Endothelial cell of umbilical vein (primary cell): ENCODE measurements around the gene ANO7. TPM values are rescaled to one million over a fixed set of nuclear protein-coding genes. Genes with fewer than 3 reads are reported as not detected.

Experiments
- BruUV-seq: library from RNA; stranded (reverse); fragments of 400-500 nt; replicated peaks from 2 replicates; lab custom pipeline; 2021; lab: Mats Ljungman, UMichigan
- CTCF ChIA-PET: fragments of 300-600, 350-600 bp; sonication (Branson Sonifier 250); formaldehyde crosslinking; loops from one replicate; lab custom pipeline; 2021; ENCODE audit warnings: antibody characterized with exemption, inconsistent platforms; lab: Charles Lee
- POLR2A ChIA-PET: fragments of 300-600, 350-600 bp; sonication (Branson Sonifier 250); formaldehyde crosslinking; loops from one replicate; lab custom pipeline; 2021; ENCODE audit warnings: antibody characterized with exemption, inconsistent platforms; lab: Charles Lee
- DNase-seq: peaks from one replicate; pipeline ENCODE4 v3.0.0-alpha.2; 2011; ENCODE audit warnings: low read depth, low spot score
- FAIRE-seq: peaks from 2 replicates; lab custom pipeline; 2011; peaks lifted over from hg19 to GRCh38; lab: Jason Lieb, UNC
- H2AFZ ChIP-seq: 2 replicates; pipeline ENCODE4 v1.6.0; 2012; ENCODE audit warnings: low read depth, low read length, control low read depth, inconsistent platforms
- H3K27ac ChIP-seq: 2 replicates; pipeline ENCODE4 v1.5.1; 2011; ENCODE audit warnings: low read depth, mild to moderate bottlenecking, control low read depth, low read length, moderate library complexity; ENCODE audit not compliant: insufficient read depth
- H3K27me3 ChIP-seq, 2 experiments: 2 replicates each; pipeline versions ENCODE4 v1.6.0 to v1.6.1; 2011; ENCODE audit warnings: low read length in 2 of 2, mixed read lengths in 1 of 2; ENCODE audit not compliant: control insufficient read depth in 2 of 2, insufficient read depth in 2 of 2
- H3K36me3 ChIP-seq, 2 experiments: 2 replicates in 1 of 2; 3 replicates in 1 of 2; pipeline ENCODE4 v1.5.1; 2011; ENCODE audit warnings: low read length in 2 of 2, mild to moderate bottlenecking in 1 of 2, moderate library complexity in 1 of 2; ENCODE audit not compliant: control insufficient read depth in 2 of 2, insufficient read depth in 2 of 2; ENCODE audit errors: extremely low read depth in 1 of 2
- H3K4me1 ChIP-seq: 3 replicates; pipeline ENCODE4 v1.5.1; 2011; ENCODE audit warnings: mild to moderate bottlenecking, low read length; ENCODE audit not compliant: control insufficient read depth, insufficient read depth; ENCODE audit errors: extremely low read depth
- H3K4me2 ChIP-seq: 2 replicates; pipeline ENCODE4 v1.6.1; 2011; ENCODE audit warnings: low read length, control low read depth, mixed read lengths; ENCODE audit not compliant: insufficient read depth
- H3K4me3 ChIP-seq, 3 experiments: fragments of 200-600 bp in 1 of 3; sonication (generic), shearing (Covaris generic) in 1 of 3; replicated peaks in 1 of 3; 2 replicates each; pipeline ENCODE4 v1.5.1; 2011 to 2016; ENCODE audit warnings: control low read depth in 3 of 3, low read length in 3 of 3, mild to moderate bottlenecking in 2 of 3, inconsistent platforms in 1 of 3, low read depth in 1 of 3, moderate library complexity in 1 of 3; ENCODE audit not compliant: insufficient read depth in 1 of 3
- H3K79me2 ChIP-seq: 2 replicates; pipeline ENCODE4 v1.6.0; 2012; ENCODE audit warnings: low read length, inconsistent platforms; ENCODE audit not compliant: control insufficient read depth, insufficient read depth
- H3K9ac ChIP-seq: replicated peaks from 2 replicates; pipeline ENCODE3; 2011; ENCODE audit warnings: low read length, control low read depth; ENCODE audit not compliant: insufficient read depth; ENCODE audit errors: extremely low read depth
- H3K9me1 ChIP-seq: replicated peaks from 3 replicates; pipeline ENCODE4 v1.6.0; 2011; ENCODE audit warnings: mild to moderate bottlenecking, low read length; ENCODE audit not compliant: control insufficient read depth, insufficient read depth; ENCODE audit errors: extremely low read depth
- H3K9me3 ChIP-seq: replicated peaks from 2 replicates; pipeline ENCODE4 v1.5.1; 2012; ENCODE audit warnings: low read length, inconsistent platforms; ENCODE audit not compliant: control insufficient read depth, insufficient read depth
- H4K20me1 ChIP-seq: replicated peaks from 2 replicates; pipeline ENCODE3; 2011; ENCODE audit warnings: mild to moderate bottlenecking, low read length; ENCODE audit not compliant: control insufficient read depth, insufficient read depth; ENCODE audit errors: extremely low read depth
- CTCF ChIP-seq, 2 donors: IDR thresholded peaks; 1 replicate in 1 of 2; 2 replicates in 1 of 2; pipeline ENCODE4 v1.5.1; 2011; ENCODE audit warnings: low read length in 2 of 2, mild to moderate bottlenecking in 2 of 2, moderate library complexity in 2 of 2, control low read depth in 1 of 2, inconsistent platforms in 1 of 2, low read depth in 1 of 2; ENCODE audit not compliant: insufficient read depth in 1 of 2; ENCODE audit errors: extremely low read depth in 1 of 2
- EZH2 ChIP-seq: IDR thresholded peaks from 2 replicates; pipeline ENCODE4 v1.6.1; 2012; ENCODE audit warnings: borderline replicate concordance, low read depth, mild to moderate bottlenecking, moderate library complexity, low read length, inconsistent platforms; ENCODE audit not compliant: severe bottlenecking
- FOS ChIP-seq: IDR thresholded peaks from 2 replicates; pipeline ENCODE4 v1.6.1; 2011; ENCODE audit warnings: mild to moderate bottlenecking, low read length, moderate library complexity, borderline replicate concordance; ENCODE audit not compliant: insufficient read depth
- GATA2 ChIP-seq: IDR thresholded peaks from 2 replicates; pipeline ENCODE4 v1.7.0; 2011; ENCODE audit warnings: low read depth, mild to moderate bottlenecking, moderate library complexity, mixed read lengths, low read length; ENCODE audit not compliant: insufficient read length, insufficient read depth
- JUN ChIP-seq: IDR thresholded peaks from 2 replicates; pipeline ENCODE4 v1.6.1; 2011; ENCODE audit warnings: borderline replicate concordance, low read depth; ENCODE audit not compliant: insufficient read length, insufficient read depth
- MAX ChIP-seq: IDR thresholded peaks from 2 replicates; pipeline ENCODE4 v1.6.1; 2011; ENCODE audit not compliant: insufficient read depth, insufficient read length
- MYC ChIP-seq: IDR thresholded peaks from one replicate; pipeline ENCODE4 v1.6.1; 2011; ENCODE audit warnings: mild to moderate bottlenecking, low read depth, low read length
- POLR2A ChIP-seq: IDR thresholded peaks from 2 replicates; pipeline ENCODE4 v1.6.1; 2012; ENCODE audit warnings: low read depth, mild to moderate bottlenecking, control low read depth, low read length
- POLR2AphosphoS5 ChIP-seq: IDR thresholded peaks from 2 replicates; pipeline ENCODE4 v1.6.1; 2012; ENCODE audit warnings: low read depth, mild to moderate bottlenecking, control low read depth, low read length, moderate library complexity; ENCODE audit not compliant: insufficient read depth
- dilution Hi-C: fragments of 300-500 bp; cut with MboI; formaldehyde crosslinking; loops from one replicate; pipeline ENCODE4 v1.15.0; 2019; ENCODE audit warnings: low sequenced_read_pairs; ENCODE audit not compliant: extremely low pct_ligation_motif_present
- intact Hi-C: fragments of 100-400 bp; cut with micrococcal nuclease; formaldehyde crosslinking; loops from one replicate; pipeline ENCODE4 v1.10.0; 2022
- polyA plus RNA-seq, 4 experiments: library from polyadenylated mRNA; depleted of rRNA in 3 of 4; stranded (reverse) in 3 of 4; unstranded in 1 of 4; fragments of >200 nt; gene quantifications; 2 replicates each; pipeline versions ENCODE4 v1.2.1 to v1.2.3, GENCODE V29; 2011 to 2012; ENCODE audit warnings: missing spikeins in 1 of 4
- total RNA-seq: library from RNA; stranded (reverse); gene quantifications from 2 replicates; pipeline ENCODE4 v1.2.3, GENCODE V29; 2021

ANO7 gene
- total and polyA plus RNA-seq, 2 donors (not counting 3 experiments of a cell fraction or from before 2014, with no cell fraction given), result 0.81 to 2.5 TPM

GRCh38 chr2:241160318-241160717 lies 28.2 kb upstream of the ANO7 start:
- DNase-seq, result no peak
- ChIA-PET CTCF (no interaction called here), POLR2A (no interaction called here)
- Histone ChIP-seq H3K27me3 (no peaks in the 10 kb centered on the region), H4K20me1 (no peaks in the 10 kb centered on the region), H3K79me2 (no peaks in the 10 kb centered on the region), H3K4me3 (no peak overlapping the region), H3K36me3 (peaks cover 0 to 20% of the 10 kb centered on the region in 2 experiments), H3K9me1 (no peaks in the 10 kb centered on the region), H3K9ac (no peak overlapping the region), H3K4me2 (no peak overlapping the region), H3K9me3 (no peaks in the 10 kb centered on the region), H2AFZ (no peak overlapping the region), H3K27ac (no peak overlapping the region), H3K4me1 (peaks cover 7% of the 10 kb centered on the region)
- intact Hi-C loops (no loop called here), dilution Hi-C loops (no loop called here)
- TF ChIP-seq MAX (no peak), POLR2A (no peak), POLR2AphosphoS5 (no peak), MYC (no peak), GATA2 (no peak), CTCF (IDR thresholded peaks at IDR 0.05; ENCODE audit: extremely low read depth in 1 of 2, insufficient read depth in 1 of 2, low read depth in 1 of 2, low read length in 2 of 2) (no peak), FOS (no peak), JUN (no peak), EZH2 (no peak)
- FAIRE-seq, result no peak
- BruUV-seq, result no TSS peak
